ENCODE results near the gene PRKAB1. TPM values are rescaled to one million over a fixed set of nuclear protein-coding genes. Genes with fewer than 3 reads are reported as not detected.

PRKAB1 gene
- polyA plus RNA-seq, 3 donors: 64.2 to 105 (median 82.5) TPM

DNA sequence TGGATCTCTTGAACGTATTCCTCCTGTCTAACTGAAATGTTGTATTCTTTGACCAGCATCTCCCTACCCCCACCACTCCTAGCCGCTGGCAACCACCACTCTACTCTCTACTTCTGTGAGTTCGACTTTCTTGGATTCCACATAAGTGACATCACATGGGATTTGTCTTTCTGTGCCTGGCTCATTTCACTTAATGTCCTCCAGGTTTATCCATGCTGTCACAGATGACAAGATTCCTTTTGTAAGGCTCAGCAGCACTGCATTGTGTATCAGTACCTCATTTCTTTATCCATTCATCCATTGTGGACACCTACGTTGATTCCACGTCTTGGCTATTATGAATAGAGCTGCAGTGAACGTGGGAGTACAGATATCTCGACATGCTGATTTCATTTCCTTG lies 10.5 kb downstream of the PRKAB1 start:
- DNase-seq (ENCODE audit: extremely low read depth in 1 of 11, low read depth in 9 of 11, low spot score in 4 of 11): no peak

DNA sequence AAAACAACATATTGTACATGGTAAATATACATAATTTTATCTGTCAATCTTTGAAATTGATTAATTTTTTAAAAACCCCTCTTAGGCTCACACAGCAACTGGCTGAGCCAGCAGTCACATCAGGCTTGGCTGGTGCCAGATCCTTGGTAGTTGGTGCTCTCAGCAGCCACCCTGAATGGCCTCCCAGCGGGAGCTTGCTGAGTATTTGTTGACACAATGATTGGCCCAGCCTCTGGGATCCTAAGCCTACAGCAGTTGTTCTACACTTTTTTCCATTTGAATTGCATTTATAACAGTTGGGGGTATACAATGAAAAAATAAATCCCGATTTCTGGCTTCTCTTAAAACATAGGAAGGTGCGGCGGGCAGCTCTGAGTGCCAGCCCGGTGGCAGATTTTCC lies 11.1 kb downstream of the PRKAB1 start:
- DNase-seq (ENCODE audit: extremely low read depth in 1 of 11, low read depth in 9 of 11, low spot score in 4 of 11): no peak

DNA sequence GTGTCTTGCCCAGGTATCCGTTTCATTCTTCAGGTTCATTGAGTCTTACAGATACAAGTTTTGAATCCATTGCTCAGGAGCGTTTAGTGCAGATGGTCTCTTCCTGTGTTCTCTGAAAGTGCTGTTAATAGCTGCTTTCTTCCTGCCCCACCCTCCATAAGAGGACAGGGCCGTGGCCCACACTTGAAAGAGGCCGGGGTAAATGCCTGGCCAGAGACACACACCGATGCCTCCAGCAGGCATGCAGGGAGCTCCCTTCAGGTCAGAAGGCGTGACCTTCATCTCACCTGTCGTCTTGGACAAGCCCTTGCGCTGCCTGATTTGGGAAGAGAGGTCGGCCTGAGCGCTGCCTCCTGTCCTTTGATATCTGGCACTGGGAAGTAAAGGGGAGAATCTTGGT lies 11.6 kb downstream of the PRKAB1 start:
- no peak for DNase-seq (ENCODE audit: extremely low read depth in 1 of 11, low read depth in 9 of 11, low spot score in 4 of 11)

DNA sequence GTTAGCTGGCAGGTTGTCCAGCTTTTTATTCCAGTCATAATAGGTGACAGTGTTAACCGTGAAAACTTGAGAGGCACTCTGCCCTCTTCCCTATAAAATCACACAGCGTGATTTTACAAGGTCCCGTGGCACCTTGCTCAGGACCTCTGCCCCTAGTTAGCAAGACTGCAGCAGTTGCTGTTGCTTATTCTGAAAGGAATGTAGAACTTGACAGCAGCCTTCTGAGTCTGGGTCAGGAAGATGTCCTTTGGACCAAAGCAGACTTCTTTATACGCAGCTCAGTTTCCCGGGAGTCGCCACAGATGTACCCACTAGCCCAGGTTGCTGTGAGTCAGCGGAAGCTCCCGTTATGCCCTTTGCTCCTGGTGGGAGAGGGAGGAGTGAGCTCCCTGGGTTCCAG lies 13.2 kb downstream of the PRKAB1 start:
- no peak for DNase-seq (ENCODE audit: extremely low read depth in 1 of 11, low read depth in 9 of 11, low spot score in 4 of 11)

- peak in 1 of 11 donors; percentile 46 for DNase-seq (ENCODE audit: extremely low read depth in 1 of 11, low read depth in 9 of 11, low spot score in 4 of 11)
Measured at GRCh38 chr12:119681728-119682638, 14.1 kb downstream of the PRKAB1 start.

- no peak for DNase-seq (ENCODE audit: extremely low read depth in 1 of 11, low read depth in 9 of 11, low spot score in 4 of 11)
Measured at GRCh38 chr12:119682639-119683252, 14.8 kb downstream of the PRKAB1 start.

GRCh38 chr12:119683413-119683812 lies 15.5 kb downstream of the PRKAB1 start:
- DNase-seq (ENCODE audit: extremely low read depth in 1 of 11, low read depth in 9 of 11, low spot score in 4 of 11): no peak

GRCh38 chr12:119683816-119684215 lies 15.9 kb downstream of the PRKAB1 start:
- peak in 1 of 11 donors; percentile 67 for DNase-seq (ENCODE audit: extremely low read depth in 1 of 11, low read depth in 9 of 11, low spot score in 4 of 11)

DNA sequence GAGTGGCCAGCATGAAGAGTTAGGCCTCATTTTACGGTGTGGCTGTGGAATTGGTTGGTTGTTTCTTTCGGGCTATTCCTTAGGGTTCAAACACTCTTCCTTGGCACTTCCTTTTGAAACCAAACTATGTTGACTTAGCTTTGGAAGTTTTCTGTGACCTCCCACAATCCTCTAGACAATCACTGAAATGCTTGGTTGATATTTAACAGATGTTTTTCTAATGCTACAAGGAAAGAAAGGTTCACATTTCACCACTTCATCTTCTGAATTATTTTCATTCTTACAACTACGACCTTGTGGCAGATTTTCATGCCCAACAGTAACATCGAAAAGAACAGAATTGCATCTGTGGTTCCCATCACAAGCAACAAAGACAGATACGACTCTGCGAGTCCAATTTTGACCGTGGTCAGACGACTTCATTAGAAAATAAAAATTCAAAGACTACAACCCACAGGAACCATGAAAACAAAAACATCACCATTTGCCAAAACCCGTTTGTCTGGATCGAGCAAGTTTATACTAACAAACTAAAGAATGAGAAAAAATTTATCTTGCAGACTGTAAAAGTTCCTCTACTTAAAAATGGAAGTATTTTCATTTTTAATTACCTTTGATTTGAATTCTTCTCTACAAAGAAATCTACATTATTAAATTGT lies 16.9 kb downstream of the PRKAB1 start:
- DNase-seq (ENCODE audit: extremely low read depth in 1 of 11, low read depth in 9 of 11, low spot score in 4 of 11): no peak

DNA sequence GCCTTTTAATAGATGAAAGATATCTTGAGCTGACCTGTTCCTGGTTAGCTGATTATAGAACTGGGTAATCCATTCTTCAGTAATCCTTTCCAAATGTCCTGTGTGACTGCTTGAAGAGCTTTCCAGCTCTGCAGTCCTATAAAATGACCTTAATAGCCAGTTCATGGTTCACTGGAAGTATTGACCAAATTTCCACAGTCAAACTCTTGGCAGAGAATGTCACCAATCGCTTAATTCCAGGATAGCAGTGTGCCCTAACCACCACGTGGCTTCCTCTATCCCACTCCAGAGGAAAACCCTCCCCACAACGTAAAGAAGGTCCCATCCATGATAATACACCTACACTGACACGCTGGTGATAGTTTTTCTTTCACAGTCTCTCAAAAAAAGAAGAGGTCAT lies 17.4 kb downstream of the PRKAB1 start:
- no peak for DNase-seq (ENCODE audit: extremely low read depth in 1 of 11, low read depth in 9 of 11, low spot score in 4 of 11)

DNA sequence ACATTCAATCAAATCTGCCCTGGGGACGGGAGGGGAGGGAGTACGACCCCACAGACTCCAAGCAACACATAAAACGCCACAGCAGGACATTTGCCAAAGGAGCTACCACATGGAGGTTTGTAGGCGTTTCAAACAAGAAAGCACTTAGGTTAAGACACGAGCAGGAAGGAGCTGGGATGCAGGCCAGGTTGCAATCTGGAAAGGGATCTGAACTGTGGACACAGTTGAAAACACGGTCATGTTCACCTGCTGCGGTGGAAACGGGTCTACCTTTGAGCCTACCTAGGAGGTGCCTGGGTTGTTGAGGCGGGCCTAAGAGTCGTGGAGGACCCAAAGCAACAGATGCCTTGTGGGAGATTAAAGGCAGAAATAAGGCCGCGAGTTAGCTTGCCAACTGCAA lies 18.4 kb downstream of the PRKAB1 start:
- DNase-seq (ENCODE audit: extremely low read depth in 1 of 11, low read depth in 9 of 11, low spot score in 4 of 11): no peak

- DNase-seq (ENCODE audit: extremely low read depth in 1 of 11, low read depth in 9 of 11, low spot score in 4 of 11): no peak
Measured at GRCh38 chr12:119686776-119687175, 18.8 kb downstream of the PRKAB1 start.

DNA sequence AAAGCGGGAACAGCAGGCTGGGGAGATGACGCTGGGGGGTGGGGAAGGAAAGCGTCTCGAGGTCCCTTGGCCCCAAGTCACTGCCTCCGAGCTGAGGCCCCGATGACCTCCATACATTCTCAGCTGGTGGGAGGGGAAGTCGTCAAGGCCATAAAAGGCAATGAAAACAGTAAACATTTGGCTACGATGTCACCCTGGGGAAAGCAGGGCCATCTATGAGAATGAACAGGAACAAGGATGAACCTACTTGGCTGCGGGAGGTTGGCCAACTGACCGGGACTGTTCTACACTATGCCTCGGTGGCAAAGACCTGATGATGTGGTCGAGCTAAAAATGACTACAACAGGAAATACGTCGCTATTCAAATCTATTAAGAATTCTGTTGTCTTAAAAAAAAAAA lies 19.5 kb downstream of the PRKAB1 start:
- DNase-seq (ENCODE audit: extremely low read depth in 1 of 11, low read depth in 9 of 11, low spot score in 4 of 11): peak in 1 of 11 donors; percentile 60

DNA sequence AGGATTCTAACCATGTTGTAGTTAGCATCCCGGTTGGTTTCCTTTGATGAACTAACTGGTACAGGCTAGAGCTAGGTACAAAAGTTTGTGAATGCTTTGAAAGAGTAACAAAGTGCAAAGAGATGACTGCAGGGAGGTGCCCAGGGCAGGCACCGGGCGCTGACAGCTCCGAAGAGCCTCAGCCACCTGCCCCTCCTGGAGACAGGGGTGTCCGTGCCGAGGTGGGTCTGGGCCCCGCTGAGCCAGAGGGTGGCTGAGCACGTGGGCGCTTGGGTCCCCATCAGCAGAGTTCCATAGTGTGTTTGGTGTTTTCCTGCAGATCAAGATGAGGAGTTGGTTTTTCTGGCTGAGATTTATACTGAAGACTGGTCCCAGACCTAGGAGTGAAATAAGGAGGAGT lies 19.9 kb downstream of the PRKAB1 start:
- DNase-seq (ENCODE audit: extremely low read depth in 1 of 11, low read depth in 9 of 11, low spot score in 4 of 11): no peak

DNA sequence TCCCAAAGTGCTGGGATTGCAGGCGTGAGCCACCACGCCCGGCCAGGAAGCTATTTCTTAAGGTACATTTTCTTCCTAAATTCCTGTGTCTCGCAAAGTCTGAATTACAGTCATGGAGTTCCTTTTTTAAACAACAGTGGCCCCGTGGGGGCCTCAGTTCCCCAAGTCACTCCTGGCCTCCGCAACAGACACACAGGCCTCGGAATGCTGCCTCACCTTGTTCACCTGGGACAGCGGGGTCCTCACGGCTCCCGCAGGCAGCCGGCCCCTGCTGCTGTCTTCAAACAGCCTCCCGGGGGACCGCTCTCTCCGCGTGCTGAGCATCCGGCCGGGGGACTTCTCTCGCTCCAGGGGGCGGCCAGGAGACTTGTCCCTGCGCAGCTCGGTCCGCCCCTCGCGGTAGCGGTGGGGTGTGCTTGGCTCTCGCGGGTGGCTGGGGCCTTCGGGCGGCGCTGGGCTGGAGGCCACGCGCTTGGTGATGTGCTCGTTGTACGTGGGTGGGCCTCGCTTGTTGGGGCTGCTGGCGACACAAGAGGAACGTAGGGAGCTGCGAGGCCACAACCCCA lies 22.1 kb downstream of the PRKAB1 start:
- DNase-seq (ENCODE audit: extremely low read depth in 1 of 11, low read depth in 9 of 11, low spot score in 4 of 11): no peak

DNA sequence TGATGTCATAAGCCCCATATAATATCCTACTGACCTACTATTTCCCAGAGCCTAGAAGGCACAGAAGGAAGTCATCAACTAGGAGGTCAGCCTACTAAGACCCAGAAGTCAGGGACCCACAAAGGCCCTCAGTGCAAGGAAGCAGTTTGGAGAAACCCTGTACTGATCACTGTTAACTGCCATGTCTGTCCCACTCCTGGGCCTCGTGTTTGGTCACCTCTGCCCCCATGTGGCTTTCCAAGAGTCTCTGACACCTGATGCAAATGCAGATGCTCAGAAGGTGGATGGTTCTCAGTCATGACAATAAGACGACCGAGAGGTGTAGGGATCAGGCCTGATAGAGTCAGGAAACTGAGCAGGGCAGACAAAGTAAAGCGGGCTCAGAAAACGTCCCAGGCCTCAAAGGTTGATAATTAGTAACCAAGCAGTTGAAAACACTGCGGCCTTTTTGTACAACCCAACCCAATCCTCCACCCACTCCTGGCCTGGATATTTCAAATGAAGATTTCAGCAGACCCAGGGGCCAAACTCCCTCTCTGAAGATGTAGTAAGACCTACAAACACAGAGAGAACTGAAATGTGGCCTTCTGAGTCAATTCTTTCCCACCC lies 23.4 kb downstream of the PRKAB1 start:
- DNase-seq (ENCODE audit: extremely low read depth in 1 of 11, low read depth in 9 of 11, low spot score in 4 of 11): no peak

DNA sequence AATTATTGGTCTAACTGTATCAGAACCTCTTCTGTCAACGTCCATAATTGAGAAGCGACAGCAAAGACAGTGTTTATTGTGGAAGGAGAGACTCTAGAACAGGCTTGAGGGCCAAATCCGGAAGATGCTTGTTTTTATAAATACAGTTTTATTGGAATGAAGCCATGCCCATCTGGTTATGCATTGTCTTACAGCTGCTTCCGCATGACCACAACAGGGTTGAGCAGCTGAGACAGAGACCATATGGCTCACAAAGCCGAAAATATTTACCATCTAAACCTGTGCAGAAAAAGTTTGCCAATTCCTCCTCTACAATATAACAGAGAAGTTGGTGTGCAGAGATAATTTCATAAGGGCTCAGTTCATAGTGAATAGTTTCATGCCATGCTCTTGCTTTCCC lies 24.5 kb downstream of the PRKAB1 start:
- no peak for DNase-seq (ENCODE audit: extremely low read depth in 1 of 11, low read depth in 9 of 11, low spot score in 4 of 11)

- DNase-seq (ENCODE audit: extremely low read depth in 1 of 11, low read depth in 9 of 11, low spot score in 4 of 11): no peak
Measured at GRCh38 chr12:119692997-119693396, 25.1 kb downstream of the PRKAB1 start.

DNA sequence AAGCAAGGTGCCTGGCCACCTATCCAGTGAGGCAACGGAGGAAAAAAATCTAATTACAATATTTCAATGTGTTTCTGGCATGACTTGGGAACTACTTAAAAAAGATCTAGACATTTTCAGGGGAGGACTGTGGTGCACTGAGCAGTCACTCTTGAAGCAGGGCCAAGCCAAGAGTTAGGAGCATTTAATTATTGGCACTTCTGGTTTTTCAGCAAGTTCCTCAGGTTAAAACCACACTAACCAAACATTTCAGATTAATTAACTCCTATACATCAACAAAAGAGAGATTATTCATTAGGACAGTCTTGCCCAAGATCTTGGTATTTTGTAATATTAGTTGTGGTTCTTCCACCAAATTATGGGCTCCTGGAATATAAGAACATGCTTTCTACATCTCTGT lies 25.6 kb downstream of the PRKAB1 start:
- no peak for DNase-seq (ENCODE audit: extremely low read depth in 1 of 11, low read depth in 9 of 11, low spot score in 4 of 11)

All from renal cortex interstitium (tissue), 11 donors.